ENCODE results near the gene RHBG.

The RHBG gene

GRCh38 chr1:156406251-156406650, 37.2 kb downstream of the RHBG start:
- DNase-seq: no peak
- no peaks in the 10 kb centered on the region for H3K9me3 ChIP-seq (ENCODE audit: insufficient read depth, low read length, severe bottlenecking)
- H3K27ac ChIP-seq (ENCODE audit: low read length): no peak overlapping the region
- no peaks in the 10 kb centered on the region for H3K36me3 ChIP-seq (ENCODE audit: insufficient read depth, low read length)
- H3K4me2 ChIP-seq (ENCODE audit: insufficient read depth, low read length): no peak overlapping the region
- H3K9ac ChIP-seq (ENCODE audit: low read depth, low read length): no peak overlapping the region
- H3K4me1 ChIP-seq (ENCODE audit: insufficient read depth, low read length): no peaks in the 10 kb centered on the region
- H3K27me3 ChIP-seq (ENCODE audit: insufficient read depth, low read length, poor library complexity): peaks cover 25% of the 10 kb centered on the region
- no peaks in the 10 kb centered on the region for H3K79me2 ChIP-seq (ENCODE audit: insufficient read depth, low read length)
- ATAC-seq (ENCODE audit: insufficient read depth, low read depth): no peak
- H3K4me3 ChIP-seq (ENCODE audit: low read depth in 1 of 2, low read length in 2 of 2): no peak overlapping the region
- H4K20me1 ChIP-seq (ENCODE audit: insufficient read depth, low read length): no peaks in the 10 kb centered on the region; the same call in 1 of the 2 replicates
- TF ChIP-seq CTCF (IDR thresholded peaks at IDR 0.05; ENCODE audit: borderline replicate concordance, extremely low read depth, low read length, poor library complexity, severe bottlenecking) (no peak), EZH2 (IDR thresholded peaks at IDR 0.05; ENCODE audit: borderline replicate concordance, low read depth, low read length, severe bottlenecking) (no peak)
- H2AFZ ChIP-seq (ENCODE audit: low read depth, low read length): no peak overlapping the region

- Histone ChIP-seq H3K4me2 (ENCODE audit: insufficient read depth, low read length) (no peak overlapping the region), H3K9me3 (ENCODE audit: insufficient read depth, low read length, severe bottlenecking) (no peaks in the 10 kb centered on the region), H4K20me1 (ENCODE audit: insufficient read depth, low read length) (no peaks in the 10 kb centered on the region), H3K4me3 (ENCODE audit: low read depth in 1 of 2, low read length in 2 of 2) (no peak overlapping the region), H3K9ac (ENCODE audit: low read depth, low read length) (no peak overlapping the region), H2AFZ (ENCODE audit: low read depth, low read length) (no peak overlapping the region), H3K4me1 (ENCODE audit: insufficient read depth, low read length) (no peaks in the 10 kb centered on the region), H3K27ac (ENCODE audit: low read length) (no peak overlapping the region), H3K36me3 (ENCODE audit: insufficient read depth, low read length) (no peaks in the 10 kb centered on the region), H3K27me3 (ENCODE audit: insufficient read depth, low read length, poor library complexity) (peaks cover 21% of the 10 kb centered on the region), H3K79me2 (ENCODE audit: insufficient read depth, low read length) (no peaks in the 10 kb centered on the region)
- DNase-seq (no peak), ATAC-seq (ENCODE audit: insufficient read depth, low read depth) (no peak)
- TF ChIP-seq CTCF (IDR thresholded peaks at IDR 0.05; ENCODE audit: borderline replicate concordance, extremely low read depth, low read length, poor library complexity, severe bottlenecking): no peak
- TF ChIP-seq EZH2 (IDR thresholded peaks at IDR 0.05; ENCODE audit: borderline replicate concordance, low read depth, low read length, severe bottlenecking): no peak
Observed at GRCh38 chr1:156407344-156407743, 38.3 kb downstream of the RHBG start.

GRCh38 chr1:156407760-156408159, 38.7 kb downstream of the RHBG start:
- Histone ChIP-seq H3K79me2 (ENCODE audit: insufficient read depth, low read length) (no peaks in the 10 kb centered on the region), H4K20me1 (ENCODE audit: insufficient read depth, low read length) (no peaks in the 10 kb centered on the region), H2AFZ (ENCODE audit: low read depth, low read length) (no peak overlapping the region), H3K9ac (ENCODE audit: low read depth, low read length) (no peak overlapping the region), H3K36me3 (ENCODE audit: insufficient read depth, low read length) (no peaks in the 10 kb centered on the region), H3K9me3 (ENCODE audit: insufficient read depth, low read length, severe bottlenecking) (no peaks in the 10 kb centered on the region), H3K4me2 (ENCODE audit: insufficient read depth, low read length) (no peak overlapping the region), H3K27ac (ENCODE audit: low read length) (no peak overlapping the region), H3K4me3 (ENCODE audit: low read depth in 1 of 2, low read length in 2 of 2) (no peak overlapping the region), H3K4me1 (ENCODE audit: insufficient read depth, low read length) (no peaks in the 10 kb centered on the region), H3K27me3 (ENCODE audit: insufficient read depth, low read length, poor library complexity) (peaks cover 20% of the 10 kb centered on the region)
- DNase-seq: no peak
- TF ChIP-seq EZH2 (IDR thresholded peaks at IDR 0.05; ENCODE audit: borderline replicate concordance, low read depth, low read length, severe bottlenecking): no peak
- no peak for TF ChIP-seq CTCF (IDR thresholded peaks at IDR 0.05; ENCODE audit: borderline replicate concordance, extremely low read depth, low read length, poor library complexity, severe bottlenecking)
- ATAC-seq (ENCODE audit: insufficient read depth, low read depth): no peak

- no peak overlapping the region for H3K9ac ChIP-seq (ENCODE audit: low read depth, low read length)
- no peaks in the 10 kb centered on the region for H3K9me3 ChIP-seq (ENCODE audit: insufficient read depth, low read length, severe bottlenecking)
- no peaks in the 10 kb centered on the region for H4K20me1 ChIP-seq (ENCODE audit: insufficient read depth, low read length)
- DNase-seq (no peak), ATAC-seq (ENCODE audit: insufficient read depth, low read depth) (no peak)
- H3K4me3 ChIP-seq (ENCODE audit: low read depth in 1 of 2, low read length in 2 of 2): no peak overlapping the region
- no peaks in the 10 kb centered on the region for H3K79me2 ChIP-seq (ENCODE audit: insufficient read depth, low read length)
- H3K36me3 ChIP-seq (ENCODE audit: insufficient read depth, low read length): no peaks in the 10 kb centered on the region
- H2AFZ ChIP-seq (ENCODE audit: low read depth, low read length): no peak overlapping the region
- no peaks in the 10 kb centered on the region for H3K4me1 ChIP-seq (ENCODE audit: insufficient read depth, low read length)
- no peak overlapping the region for H3K27ac ChIP-seq (ENCODE audit: low read length)
- H3K4me2 ChIP-seq (ENCODE audit: insufficient read depth, low read length): no peak overlapping the region
- no peak for TF ChIP-seq EZH2 (IDR thresholded peaks at IDR 0.05; ENCODE audit: borderline replicate concordance, low read depth, low read length, severe bottlenecking)
- no peak for TF ChIP-seq CTCF (IDR thresholded peaks at IDR 0.05; ENCODE audit: borderline replicate concordance, extremely low read depth, low read length, poor library complexity, severe bottlenecking)
- peaks cover 15% of the 10 kb centered on the region for H3K27me3 ChIP-seq (ENCODE audit: insufficient read depth, low read length, poor library complexity)
Observed at GRCh38 chr1:156409439-156409838, 40.4 kb downstream of the RHBG start.
